Fibroblast of the aortic adventitia (primary cell): ENCODE data around the gene SEMA5B. TPM values are rescaled to one million over a fixed set of nuclear protein-coding genes. Genes with fewer than 3 reads are reported as not detected.

Experiments used
- DNase-seq: peaks from one replicate; pipeline ENCODE4 v3.0.0-alpha.2; 2010; ENCODE audit warnings: low read depth
- H3K4me3 ChIP-seq: 2 replicates; pipeline ENCODE4 v1.5.1; 2011; ENCODE audit warnings: low read depth, mild to moderate bottlenecking, control low read depth, low read length, moderate library complexity
- CTCF ChIP-seq: IDR thresholded peaks from 2 replicates; pipeline ENCODE4 v1.5.1; 2011; ENCODE audit warnings: mild to moderate bottlenecking, low read length, control low read depth, inconsistent platforms; ENCODE audit not compliant: insufficient read depth
- total RNA-seq: library from RNA; depleted of rRNA; stranded (reverse); fragments of >200 nt; gene quantifications from 2 replicates; pipeline ENCODE4 v1.2.3, GENCODE V29; 2012; ENCODE audit warnings: low replicate concordance

The SEMA5B gene
- total RNA-seq, 1 donor = 0.18 TPM

GRCh38 chr3:122934251-122934650, 93.3 kb downstream of the SEMA5B start:
- DNase-seq = no peak
- no peak overlapping the region for H3K4me3 ChIP-seq
- TF ChIP-seq CTCF = no peak

GRCh38 chr3:122932251-122932967, 95.2 kb downstream of the SEMA5B start:
- no peak overlapping the region for H3K4me3 ChIP-seq
- DNase-seq = no peak
- no peak for TF ChIP-seq CTCF

- no peak overlapping the region for H3K4me3 ChIP-seq
- DNase-seq = no peak
- no peak for TF ChIP-seq CTCF
Observed at GRCh38 chr3:122931636-122932035, 95.9 kb downstream of the SEMA5B start.

- no peak overlapping the region for H3K4me3 ChIP-seq
- no peak for DNase-seq
- TF ChIP-seq CTCF = no peak
Observed at GRCh38 chr3:122930063-122930997, 97.2 kb downstream of the SEMA5B start.

GRCh38 chr3:122929188-122930062, 98.1 kb downstream of the SEMA5B start:
- TF ChIP-seq CTCF = no peak
- no peak for DNase-seq
- no peak overlapping the region for H3K4me3 ChIP-seq

- no peak for DNase-seq
- no peak for TF ChIP-seq CTCF
- no peak overlapping the region for H3K4me3 ChIP-seq
Observed at GRCh38 chr3:122928396-122929187, 99.0 kb downstream of the SEMA5B start.
